HepG2 (cell line): ENCODE measurements around the gene SMAP2. TPM values are rescaled to one million over a fixed set of nuclear protein-coding genes. Genes with fewer than 3 reads are reported as not detected.

ENCODE experiments used
- ARID2 ChIP-seq: sonication (generic); formaldehyde crosslinking; IDR thresholded peaks from 2 replicates; pipeline ENCODE4 v1.8.1; 2022; ENCODE audit warnings: mild to moderate bottlenecking, missing genetic modification reagents, borderline replicate concordance
- ATM ChIP-seq: fragments of 450-650 bp; IDR thresholded peaks from 2 replicates; pipeline ENCODE4 v1.7.1; 2017; ENCODE audit warnings: mild to moderate bottlenecking, borderline replicate concordance
- BATF2 ChIP-seq: sonication (generic); formaldehyde crosslinking; IDR thresholded peaks from 2 replicates; pipeline ENCODE4 v1.8.0; 2022; ENCODE audit warnings: mild to moderate bottlenecking, missing genetic modification reagents, moderate library complexity
- CAMTA2 ChIP-seq: sonication (generic); formaldehyde crosslinking; IDR thresholded peaks from 2 replicates; pipeline ENCODE4 v1.4.0; 2020; ENCODE audit warnings: mild to moderate bottlenecking, missing genetic modification reagents, borderline replicate concordance
- CCDC6 ChIP-seq: sonication (generic); formaldehyde crosslinking; IDR thresholded peaks from 2 replicates; pipeline ENCODE4 v1.8.1; 2022; ENCODE audit warnings: mild to moderate bottlenecking, missing genetic modification reagents, moderate library complexity
- CENPT ChIP-seq: sonication (generic); formaldehyde crosslinking; IDR thresholded peaks from 2 replicates; pipeline ENCODE4 v1.8.0; 2022; ENCODE audit warnings: low read depth, mild to moderate bottlenecking, moderate library complexity, missing genetic modification reagents
- E2F2 ChIP-seq: sonication (generic); formaldehyde crosslinking; IDR thresholded peaks from 2 replicates; pipeline ENCODE4 v1.4.0; 2020; ENCODE audit warnings: missing genetic modification reagents, borderline replicate concordance
- ETS1 ChIP-seq: sonication (generic); formaldehyde crosslinking; IDR thresholded peaks from 2 replicates; pipeline ENCODE4 v1.4.0; 2020; ENCODE audit warnings: missing genetic modification reagents
- FOXP1 ChIP-seq, 2 experiments: fragments of 450-650 bp in 1 of 2; IDR thresholded peaks; 2 replicates each; pipeline ENCODE4 v1.6.1; 2017 to 2018; ENCODE audit warnings: antibody characterized with exemption in 1 of 2
- HDAC1 ChIP-seq: sonication (generic); formaldehyde crosslinking; IDR thresholded peaks from 2 replicates; pipeline ENCODE4 v1.5.1; 2020; ENCODE audit warnings: mild to moderate bottlenecking, missing genetic modification reagents
- ISL2 ChIP-seq: sonication (generic); formaldehyde crosslinking; IDR thresholded peaks from 2 replicates; pipeline ENCODE4 v1.5.0; 2020; ENCODE audit warnings: missing genetic modification reagents
- KDM6A ChIP-seq: IDR thresholded peaks from 2 replicates; pipeline ENCODE4 v1.6.1; 2016; ENCODE audit warnings: low read depth
- MEF2D ChIP-seq: sonication (generic); formaldehyde crosslinking; IDR thresholded peaks from 2 replicates; pipeline ENCODE4 v1.5.1; 2020; ENCODE audit warnings: mild to moderate bottlenecking, missing genetic modification reagents
- POLR2AphosphoS5 ChIP-seq: IDR thresholded peaks from 2 replicates; pipeline ENCODE4 v1.6.1; 2012; ENCODE audit warnings: low read depth, low read length
- ZFP36L2 ChIP-seq: sonication (generic); formaldehyde crosslinking; IDR thresholded peaks from 2 replicates; pipeline ENCODE4 v1.4.0; 2020; ENCODE audit warnings: missing genetic modification reagents
- ZNF275 ChIP-seq: sonication (generic); formaldehyde crosslinking; IDR thresholded peaks from 2 replicates; pipeline ENCODE4 v1.8.0; 2022; ENCODE audit warnings: missing genetic modification reagents, mild to moderate bottlenecking, inconsistent platforms, borderline replicate concordance
- ZNF331 ChIP-seq: sonication (generic); formaldehyde crosslinking; IDR thresholded peaks from 2 replicates; pipeline ENCODE4 v1.4.0; 2020; ENCODE audit warnings: missing genetic modification reagents
- ZNF407 ChIP-seq: sonication (generic); formaldehyde crosslinking; IDR thresholded peaks from one replicate; pipeline ENCODE4 v1.5.1; 2020; ENCODE audit warnings: mild to moderate bottlenecking, missing genetic modification reagents; ENCODE audit errors: not compliant biosample characterization
- ZNF674 ChIP-seq: sonication (generic); formaldehyde crosslinking; IDR thresholded peaks from 2 replicates; pipeline ENCODE4 v1.5.0; 2020; ENCODE audit warnings: low read depth, mild to moderate bottlenecking, missing genetic modification reagents
- polyA plus RNA-seq, 8 experiments: library from polyadenylated mRNA; depleted of rRNA in 3 of 8; stranded (reverse) in 7 of 8; unstranded in 1 of 8; fragments of >200 nt; fragmentation: Illumina TruSeq in 4 of 8; extraction: Trizol in 4 of 8; gene quantifications; 2 replicates each; pipeline versions ENCODE4 v1.2.1 to v1.2.3, GENCODE V29; 2011 to 2016; ENCODE audit warnings: low read depth in 4 of 8, missing spikeins in 1 of 8, mixed read lengths in 1 of 8; ENCODE audit not compliant: insufficient read depth in 1 of 8
- total RNA-seq, 5 experiments: library from RNA; depleted of rRNA; stranded (reverse); fragments of >200 nt; fragmentation: Illumina TruSeq; extraction: Trizol; gene quantifications; 2 replicates each; pipeline ENCODE4 v1.2.3, GENCODE V29; 2016; ENCODE audit warnings: low read depth in 1 of 5

Gene SMAP2
- total and polyA plus RNA-seq, 2 of the 13 experiments (the other 11 are each of a cell fraction or from before 2014, with no cell fraction given): 19.0 to 22.3 TPM

GRCh38 chr1:40414331-40414730 is 40.8 kb downstream of the SMAP2 start (continued):
- TF ChIP-seq ZNF407 (no peak), ZNF331 (CRISPR knock-in tag) (no peak), CENPT (CRISPR knock-in tag) (no peak), ISL2 (peak; percentile 48; the same call in 1 of the 2 replicates), ETS1 (CRISPR knock-in tag) (no peak), CCDC6 (no peak), ZFP36L2 (CRISPR knock-in tag) (no peak), KDM6A (CRISPR knock-in tag) (no peak), ZNF674 (no peak), ARID2 (CRISPR knock-in tag) (no peak), ATM (no peak), CAMTA2 (no peak), POLR2AphosphoS5 (no peak), BATF2 (no peak), FOXP1 (IDR thresholded peaks at IDR 0.05) (no peak), FOXP1 (CRISPR knock-in tag; IDR thresholded peaks at IDR 0.05) (peak; percentile 31; the same call in 1 of the 2 replicates), HDAC1 (CRISPR knock-in tag) (no peak; the same call in 1 of the 2 replicates), MEF2D (CRISPR knock-in tag) (no peak), ZNF275 (CRISPR knock-in tag) (no peak), E2F2 (CRISPR knock-in tag) (no peak)
